ENCODE measurements around the gene OR5AU1. TPM values are rescaled to one million over a fixed set of nuclear protein-coding genes. Genes with fewer than 3 reads are reported as not detected.
A peak's percentile ranks its signal among the peaks of the same experiment; 100 is the strongest.
"Not testable (repeated sequence)": the region's sequence is repeated elsewhere in the genome, so short reads cannot be mapped to it uniquely, and the experiment has no call there.

OR5AU1 gene
- total and polyA plus RNA-seq, 4 donors = 0.05 to 0.11 TPM; not detected in 2

GRCh38 chr14:21182166-21182565 is 26.3 kb upstream of the OR5AU1 start:
- H3K9me3 ChIP-seq (ENCODE audit: control insufficient read depth, insufficient read depth, low read length) = no peaks in the 10 kb centered on the region
- no peaks in the 10 kb centered on the region for H3K36me3 ChIP-seq (ENCODE audit: control insufficient read depth, insufficient read depth, low read length)
- no peaks in the 10 kb centered on the region for H3K4me1 ChIP-seq (ENCODE audit: control insufficient read depth, insufficient read depth, low read length)
- no peak overlapping the region for H3K4me3 ChIP-seq (ENCODE audit: low read depth, low read length)
- no peaks in the 10 kb centered on the region for H3K27me3 ChIP-seq (ENCODE audit: control insufficient read depth, insufficient read depth, low read length)
- no peak overlapping the region for H3K27ac ChIP-seq (ENCODE audit: low read depth, low read length)
- no CpG with 5 or more reads among the region's 2 CpGs for WGBS (ENCODE audit: insufficient coverage)
- peak in 1 of 6 donors; percentile 78 for DNase-seq (ENCODE audit: low read depth in 4 of 6, low spot score in 6 of 6)

GRCh38 chr14:21171128-21171527 is 15.3 kb upstream of the OR5AU1 start:
- Histone ChIP-seq H3K9me3 (ENCODE audit: control insufficient read depth, insufficient read depth, low read length) (no peaks in the 10 kb centered on the region), H3K27me3 (ENCODE audit: control insufficient read depth, insufficient read depth, low read length) (no peaks in the 10 kb centered on the region), H3K36me3 (ENCODE audit: control insufficient read depth, insufficient read depth, low read length) (no peaks in the 10 kb centered on the region), H3K4me1 (ENCODE audit: control insufficient read depth, insufficient read depth, low read length) (no peaks in the 10 kb centered on the region), H3K4me3 (ENCODE audit: low read depth, low read length) (no peak overlapping the region), H3K27ac (ENCODE audit: low read depth, low read length) (no peak overlapping the region)
- no peak for DNase-seq (ENCODE audit: low read depth in 4 of 6, low spot score in 6 of 6)
- 38% methylated on average over 1 of the region's 2 CpGs for WGBS (ENCODE audit: insufficient coverage)

DNA sequence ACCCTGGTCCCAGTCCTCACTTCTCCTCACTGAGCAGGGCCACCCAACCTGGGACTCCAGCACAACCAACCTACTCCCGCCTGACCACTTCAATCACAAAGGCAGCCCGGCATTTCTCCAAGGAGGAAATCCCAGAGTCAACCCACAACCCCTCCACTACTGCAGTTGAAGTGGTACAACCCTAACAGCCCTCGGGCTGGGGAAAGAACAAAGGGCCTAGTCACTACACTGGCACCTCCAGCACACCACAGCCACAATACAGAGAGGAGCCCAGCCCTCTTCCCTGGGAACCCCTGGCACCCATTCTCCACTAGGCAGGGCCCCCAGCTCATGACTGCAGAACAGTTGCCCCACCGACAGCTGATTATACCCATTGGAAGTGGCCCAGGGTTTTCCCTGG is 13.7 kb upstream of the OR5AU1 start:
- DNase-seq (ENCODE audit: low read depth in 4 of 6, low spot score in 6 of 6) = no peak
- 74% methylated on average over 4 of the region's 4 CpGs for WGBS (ENCODE audit: insufficient coverage)

GRCh38 chr14:21168055-21168454 is 12.2 kb upstream of the OR5AU1 start:
- no peak for DNase-seq (ENCODE audit: low read depth in 4 of 6, low spot score in 6 of 6)
- Histone ChIP-seq H3K27me3 (ENCODE audit: control insufficient read depth, insufficient read depth, low read length) (no peaks in the 10 kb centered on the region), H3K36me3 (ENCODE audit: control insufficient read depth, insufficient read depth, low read length) (no peaks in the 10 kb centered on the region), H3K27ac (ENCODE audit: low read depth, low read length) (no peak overlapping the region), H3K9me3 (ENCODE audit: control insufficient read depth, insufficient read depth, low read length) (no peaks in the 10 kb centered on the region), H3K4me1 (ENCODE audit: control insufficient read depth, insufficient read depth, low read length) (no peaks in the 10 kb centered on the region), H3K4me3 (ENCODE audit: low read depth, low read length) (no peak overlapping the region)
- WGBS (ENCODE audit: insufficient coverage) = 90% methylated on average over 6 of the region's 8 CpGs

More for the DNA sequence above, 13.7 kb upstream of the OR5AU1 start:
- Histone ChIP-seq H3K27me3 (ENCODE audit: control insufficient read depth, insufficient read depth, low read length) (no peaks in the 10 kb centered on the region), H3K27ac (ENCODE audit: low read depth, low read length) (no peak overlapping the region), H3K9me3 (ENCODE audit: control insufficient read depth, insufficient read depth, low read length) (no peaks in the 10 kb centered on the region), H3K36me3 (ENCODE audit: control insufficient read depth, insufficient read depth, low read length) (no peaks in the 10 kb centered on the region), H3K4me1 (ENCODE audit: control insufficient read depth, insufficient read depth, low read length) (no peaks in the 10 kb centered on the region), H3K4me3 (ENCODE audit: low read depth, low read length) (no peak overlapping the region)

DNA sequence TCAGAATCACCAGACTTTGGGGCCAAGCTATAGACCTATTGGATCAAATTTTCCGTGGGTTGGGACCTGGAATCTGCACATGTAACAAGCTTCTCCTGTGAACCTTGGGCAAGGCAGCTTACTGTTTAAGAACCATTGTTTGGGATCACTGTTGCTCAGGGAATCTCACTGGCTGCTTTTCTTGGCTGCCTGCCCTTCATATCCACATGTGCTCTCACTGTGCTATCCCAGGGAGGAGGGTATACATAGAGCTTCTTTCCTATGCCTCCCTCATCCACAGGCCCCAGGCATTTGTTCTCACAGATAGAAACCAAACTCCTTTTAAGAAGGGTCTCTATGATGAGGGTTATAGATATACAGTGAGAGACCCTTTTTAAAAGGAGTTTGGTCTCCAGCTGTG is 9.8 kb upstream of the OR5AU1 start:
- H3K36me3 ChIP-seq (ENCODE audit: control insufficient read depth, insufficient read depth, low read length); H3K4me3 ChIP-seq (ENCODE audit: low read depth, low read length); H3K4me1 ChIP-seq (ENCODE audit: control insufficient read depth, insufficient read depth, low read length); H3K27ac ChIP-seq (ENCODE audit: low read depth, low read length); H3K9me3 ChIP-seq (ENCODE audit: control insufficient read depth, insufficient read depth, low read length); H3K27me3 ChIP-seq (ENCODE audit: control insufficient read depth, insufficient read depth, low read length): not testable (repeated sequence)
- no CpG with 5 or more reads among the region's 1 CpG for WGBS (ENCODE audit: insufficient coverage)
- peak in 1 of 6 donors; percentile 10 for DNase-seq (ENCODE audit: low read depth in 4 of 6, low spot score in 6 of 6)

DNA sequence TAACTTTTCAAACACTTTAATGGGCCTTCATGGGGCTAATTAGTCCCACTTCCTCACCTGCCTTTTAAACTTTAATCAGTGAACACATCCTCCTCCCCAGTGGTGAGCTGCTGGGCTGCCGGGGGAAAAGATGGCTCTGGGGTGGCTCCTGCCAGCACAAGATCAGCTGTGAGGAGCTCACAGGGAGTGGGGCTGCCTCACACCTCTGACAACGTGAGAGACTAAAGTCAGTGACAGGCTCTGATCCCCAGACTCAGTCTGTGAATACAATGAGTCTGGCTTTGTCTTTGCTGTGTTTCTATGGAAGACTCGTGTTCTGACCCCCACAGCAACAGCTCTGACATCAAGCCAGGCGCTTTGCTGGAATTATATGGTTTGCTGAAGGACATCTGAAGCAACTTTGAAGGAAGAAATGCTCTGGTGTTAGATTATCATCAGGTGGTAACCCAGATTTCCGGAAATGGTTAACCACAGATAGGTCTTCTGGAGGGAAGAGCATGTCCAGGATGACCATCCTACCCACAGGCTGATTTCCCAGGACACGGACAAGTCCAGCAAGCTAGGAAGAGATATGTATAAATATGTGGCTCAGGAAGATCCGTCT is 9.2 kb upstream of the OR5AU1 start:
- DNase-seq (ENCODE audit: low read depth in 4 of 6, low spot score in 6 of 6); H3K4me1 ChIP-seq (ENCODE audit: control insufficient read depth, insufficient read depth, low read length); H3K36me3 ChIP-seq (ENCODE audit: control insufficient read depth, insufficient read depth, low read length); H3K27me3 ChIP-seq (ENCODE audit: control insufficient read depth, insufficient read depth, low read length); H3K9me3 ChIP-seq (ENCODE audit: control insufficient read depth, insufficient read depth, low read length); H3K27ac ChIP-seq (ENCODE audit: low read depth, low read length); H3K4me3 ChIP-seq (ENCODE audit: low read depth, low read length): not testable (repeated sequence)
- WGBS (ENCODE audit: insufficient coverage) = 63% methylated on average over 2 of the region's 7 CpGs

GRCh38 chr14:21163871-21164291 is 8.0 kb upstream of the OR5AU1 start:
- Histone ChIP-seq H3K27me3 (ENCODE audit: control insufficient read depth, insufficient read depth, low read length) (no peaks in the 10 kb centered on the region), H3K9me3 (ENCODE audit: control insufficient read depth, insufficient read depth, low read length) (no peaks in the 10 kb centered on the region), H3K4me1 (ENCODE audit: control insufficient read depth, insufficient read depth, low read length) (no peaks in the 10 kb centered on the region), H3K27ac (ENCODE audit: low read depth, low read length) (no peak overlapping the region), H3K4me3 (ENCODE audit: low read depth, low read length) (no peak overlapping the region), H3K36me3 (ENCODE audit: control insufficient read depth, insufficient read depth, low read length) (no peaks in the 10 kb centered on the region)
- DNase-seq (ENCODE audit: low read depth in 4 of 6, low spot score in 6 of 6) = no peak
- WGBS (ENCODE audit: insufficient coverage) = 74% methylated on average over 3 of the region's 4 CpGs

GRCh38 chr14:21162081-21162480 is 6.2 kb upstream of the OR5AU1 start:
- H3K27me3 ChIP-seq (ENCODE audit: control insufficient read depth, insufficient read depth, low read length) = no peaks in the 10 kb centered on the region
- H3K4me3 ChIP-seq (ENCODE audit: low read depth, low read length) = no peak overlapping the region
- no peaks in the 10 kb centered on the region for H3K9me3 ChIP-seq (ENCODE audit: control insufficient read depth, insufficient read depth, low read length)
- no peaks in the 10 kb centered on the region for H3K36me3 ChIP-seq (ENCODE audit: control insufficient read depth, insufficient read depth, low read length)
- no peak overlapping the region for H3K27ac ChIP-seq (ENCODE audit: low read depth, low read length)
- no peak for DNase-seq (ENCODE audit: low read depth in 4 of 6, low spot score in 6 of 6)
- WGBS (ENCODE audit: insufficient coverage) = 52% methylated on average over 3 of the region's 5 CpGs
- no peaks in the 10 kb centered on the region for H3K4me1 ChIP-seq (ENCODE audit: control insufficient read depth, insufficient read depth, low read length)

- H3K27ac ChIP-seq (ENCODE audit: low read depth, low read length) = no peak overlapping the region
- 100% methylated on average over 2 of the region's 4 CpGs for WGBS (ENCODE audit: insufficient coverage)
- no peaks in the 10 kb centered on the region for H3K9me3 ChIP-seq (ENCODE audit: control insufficient read depth, insufficient read depth, low read length)
- no peak overlapping the region for H3K4me3 ChIP-seq (ENCODE audit: low read depth, low read length)
- no peak for DNase-seq (ENCODE audit: low read depth in 4 of 6, low spot score in 6 of 6)
- no peaks in the 10 kb centered on the region for H3K4me1 ChIP-seq (ENCODE audit: control insufficient read depth, insufficient read depth, low read length)
- no peaks in the 10 kb centered on the region for H3K27me3 ChIP-seq (ENCODE audit: control insufficient read depth, insufficient read depth, low read length)
- H3K36me3 ChIP-seq (ENCODE audit: control insufficient read depth, insufficient read depth, low read length) = no peaks in the 10 kb centered on the region
Observed at GRCh38 chr14:21160061-21160610, 4.3 kb upstream of the OR5AU1 start.

DNA sequence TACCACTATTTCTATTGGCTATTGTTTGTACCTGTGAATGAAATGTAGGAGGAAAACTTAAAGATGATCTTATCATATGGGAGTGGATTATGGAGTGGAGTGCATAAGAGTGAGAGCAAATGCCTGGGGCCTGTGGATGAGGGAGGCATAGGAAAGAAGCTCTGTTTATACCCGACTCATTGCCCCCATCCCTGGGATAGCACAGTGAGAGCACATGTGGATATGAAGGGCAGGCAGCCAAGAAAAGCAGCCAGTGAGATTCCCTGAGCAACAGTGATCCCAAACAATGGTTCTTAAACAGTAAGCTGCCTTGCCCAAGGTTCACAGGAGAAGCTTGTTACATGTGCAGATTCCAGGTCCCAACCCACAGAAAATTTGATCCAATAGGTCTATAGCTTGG is 2.3 kb upstream of the OR5AU1 start:
- not testable (repeated sequence) for H3K4me3 ChIP-seq (ENCODE audit: low read depth, low read length); H3K36me3 ChIP-seq (ENCODE audit: control insufficient read depth, insufficient read depth, low read length); H3K27ac ChIP-seq (ENCODE audit: low read depth, low read length); H3K9me3 ChIP-seq (ENCODE audit: control insufficient read depth, insufficient read depth, low read length); DNase-seq (ENCODE audit: low read depth in 4 of 6, low spot score in 6 of 6); H3K4me1 ChIP-seq (ENCODE audit: control insufficient read depth, insufficient read depth, low read length); H3K27me3 ChIP-seq (ENCODE audit: control insufficient read depth, insufficient read depth, low read length)
- WGBS (ENCODE audit: insufficient coverage) = no CpG with 5 or more reads among the region's 1 CpG
